Esophagus squamous epithelium (tissue), 4 donors: ENCODE measurements around the gene CAGE1.

Source experiments
- POLR2A ChIP-seq, 4 donors: fragments of 450-650 bp; IDR thresholded peaks; one replicate each; pipeline ENCODE4 v1.6.1; 2017; ENCODE audit warnings: antibody characterized with exemption in 4 of 4, mild to moderate bottlenecking in 4 of 4, moderate library complexity in 3 of 4
- TF ChIP-seq, protein P1 (sequence below), 6 experiments: fragments of 450-650 bp in 4 of 6; fragments of 200-600 bp in 2 of 6; sonication (generic) in 2 of 6; IDR thresholded peaks; one replicate each; pipeline ENCODE4 v1.5.1; 2016 to 2019; ENCODE audit warnings: antibody characterized with exemption in 6 of 6, mild to moderate bottlenecking in 4 of 6, moderate library complexity in 4 of 6

DNA sequence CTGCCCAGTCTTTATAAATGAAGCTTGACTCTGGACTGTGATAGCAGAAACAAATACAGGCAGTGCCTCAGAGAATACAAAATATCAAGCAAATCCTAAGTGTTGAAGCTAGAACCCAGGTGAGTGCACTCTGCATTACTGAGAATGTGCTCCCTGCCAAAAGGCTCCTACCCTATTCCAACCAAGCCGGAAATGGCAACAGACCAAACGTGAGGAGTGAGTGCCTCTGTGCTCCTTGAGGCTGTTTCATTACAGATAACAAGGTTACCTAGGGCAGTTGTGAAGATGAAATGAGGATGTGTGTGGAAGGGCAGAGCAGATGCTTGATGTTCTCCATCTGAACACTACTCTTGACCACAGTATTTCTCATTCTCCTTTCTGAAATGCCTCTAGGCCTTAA is 105.9 kb downstream of the CAGE1 start:
- TF ChIP-seq POLR2A (IDR thresholded peaks at IDR 0.05), result no peak
- TF ChIP-seq, protein P1, sequence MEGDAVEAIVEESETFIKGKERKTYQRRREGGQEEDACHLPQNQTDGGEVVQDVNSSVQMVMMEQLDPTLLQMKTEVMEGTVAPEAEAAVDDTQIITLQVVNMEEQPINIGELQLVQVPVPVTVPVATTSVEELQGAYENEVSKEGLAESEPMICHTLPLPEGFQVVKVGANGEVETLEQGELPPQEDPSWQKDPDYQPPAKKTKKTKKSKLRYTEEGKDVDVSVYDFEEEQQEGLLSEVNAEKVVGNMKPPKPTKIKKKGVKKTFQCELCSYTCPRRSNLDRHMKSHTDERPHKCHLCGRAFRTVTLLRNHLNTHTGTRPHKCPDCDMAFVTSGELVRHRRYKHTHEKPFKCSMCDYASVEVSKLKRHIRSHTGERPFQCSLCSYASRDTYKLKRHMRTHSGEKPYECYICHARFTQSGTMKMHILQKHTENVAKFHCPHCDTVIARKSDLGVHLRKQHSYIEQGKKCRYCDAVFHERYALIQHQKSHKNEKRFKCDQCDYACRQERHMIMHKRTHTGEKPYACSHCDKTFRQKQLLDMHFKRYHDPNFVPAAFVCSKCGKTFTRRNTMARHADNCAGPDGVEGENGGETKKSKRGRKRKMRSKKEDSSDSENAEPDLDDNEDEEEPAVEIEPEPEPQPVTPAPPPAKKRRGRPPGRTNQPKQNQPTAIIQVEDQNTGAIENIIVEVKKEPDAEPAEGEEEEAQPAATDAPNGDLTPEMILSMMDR (IDR thresholded peaks at IDR 0.05), result no peak
